Parathyroid adenoma (tissue), 2 donors: ENCODE data around the gene RMND5A.

Experiments used
- H2AFZ ChIP-seq: fragments of 300-600 bp; sonication (generic); one replicate; pipeline ENCODE4 v1.7.0; 2017; ENCODE audit warnings: antibody characterized with exemption, mild to moderate bottlenecking
- H3K27ac ChIP-seq: fragments of 300-600 bp; sonication (generic); one replicate; pipeline ENCODE4 v1.7.0; 2017
- H3K27me3 ChIP-seq: fragments of 300-600 bp; sonication (generic); one replicate; pipeline ENCODE4 v1.7.0; 2017; ENCODE audit warnings: low read length; ENCODE audit not compliant: control insufficient read depth, insufficient read depth
- H3K36me3 ChIP-seq: fragments of 300-600 bp; sonication (generic); one replicate; pipeline ENCODE4 v1.7.0; 2017; ENCODE audit warnings: low read length; ENCODE audit not compliant: control insufficient read depth, insufficient read depth
- H3K4me1 ChIP-seq: fragments of 300-600 bp; sonication (generic); one replicate; pipeline ENCODE4 v1.7.0; 2017; ENCODE audit warnings: control low read depth
- H3K4me2 ChIP-seq: fragments of 300-600 bp; sonication (generic); one replicate; pipeline ENCODE4 v1.7.0; 2017; ENCODE audit warnings: low read length
- H3K4me3 ChIP-seq: fragments of 300-600 bp; sonication (generic); one replicate; pipeline ENCODE4 v1.7.0; 2017; ENCODE audit warnings: low read depth, low read length
- H3K79me2 ChIP-seq: fragments of 300-600 bp; sonication (generic); one replicate; pipeline ENCODE4 v1.7.0; 2017; ENCODE audit warnings: control low read depth
- H3K9ac ChIP-seq: fragments of 300-600 bp; sonication (generic); one replicate; pipeline ENCODE4 v1.7.0; 2017; ENCODE audit warnings: mild to moderate bottlenecking
- H3K9me3 ChIP-seq: fragments of 300-600 bp; sonication (generic); one replicate; pipeline ENCODE4 v1.7.0; 2017; ENCODE audit warnings: low read length; ENCODE audit not compliant: control insufficient read depth
- TF ChIP-seq, protein P1 (sequence below): fragments of 300-600 bp; sonication (generic); IDR thresholded peaks from one replicate; pipeline ENCODE4 v1.7.0; 2017; ENCODE audit warnings: antibody characterized with exemption, mild to moderate bottlenecking
- donor health status: primary hyperparathyroidism.

Gene RMND5A

DNA sequence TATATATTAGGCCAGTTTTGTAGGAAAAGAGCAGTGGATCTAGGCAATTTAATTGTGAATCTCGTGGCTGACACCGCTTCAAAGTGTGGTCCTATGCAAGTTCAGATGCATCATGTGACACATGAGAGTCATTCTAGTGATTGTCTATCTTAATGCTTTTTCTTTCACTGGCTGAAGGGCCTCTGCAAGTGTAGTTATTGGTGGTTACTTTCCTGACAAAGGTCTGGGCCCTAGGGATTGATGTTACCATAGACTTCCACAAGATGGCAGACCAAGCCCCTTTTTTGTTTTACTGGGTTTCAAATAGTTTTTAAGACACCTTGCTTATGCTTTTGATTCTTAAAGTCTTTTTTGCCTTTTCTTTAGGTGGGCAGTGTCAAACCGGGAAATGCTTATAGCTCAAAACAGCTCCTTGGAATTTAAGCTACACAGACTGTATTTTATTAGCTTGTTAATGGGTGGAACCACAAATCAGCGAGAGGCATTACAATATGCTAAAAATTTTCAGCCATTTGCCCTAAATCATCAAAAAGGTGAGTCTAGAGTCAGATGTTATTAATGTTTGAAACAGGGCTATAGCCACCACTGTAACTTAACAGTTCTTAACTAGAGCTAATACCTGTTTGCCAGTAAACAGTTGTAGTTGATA, 44.7 kb downstream of the RMND5A start:
- Histone ChIP-seq H2AFZ (no peak overlapping the region), H3K4me2 (no peak overlapping the region), H3K4me3 (no peak overlapping the region), H3K36me3 (no peaks in the 10 kb centered on the region), H3K79me2 (peaks cover 8% of the 10 kb centered on the region), H3K9ac (no peak overlapping the region), H3K4me1 (peaks cover 2% of the 10 kb centered on the region), H3K27ac (no peak overlapping the region), H3K9me3 (no peaks in the 10 kb centered on the region), H3K27me3 (no peaks in the 10 kb centered on the region)
- TF ChIP-seq, protein P1, sequence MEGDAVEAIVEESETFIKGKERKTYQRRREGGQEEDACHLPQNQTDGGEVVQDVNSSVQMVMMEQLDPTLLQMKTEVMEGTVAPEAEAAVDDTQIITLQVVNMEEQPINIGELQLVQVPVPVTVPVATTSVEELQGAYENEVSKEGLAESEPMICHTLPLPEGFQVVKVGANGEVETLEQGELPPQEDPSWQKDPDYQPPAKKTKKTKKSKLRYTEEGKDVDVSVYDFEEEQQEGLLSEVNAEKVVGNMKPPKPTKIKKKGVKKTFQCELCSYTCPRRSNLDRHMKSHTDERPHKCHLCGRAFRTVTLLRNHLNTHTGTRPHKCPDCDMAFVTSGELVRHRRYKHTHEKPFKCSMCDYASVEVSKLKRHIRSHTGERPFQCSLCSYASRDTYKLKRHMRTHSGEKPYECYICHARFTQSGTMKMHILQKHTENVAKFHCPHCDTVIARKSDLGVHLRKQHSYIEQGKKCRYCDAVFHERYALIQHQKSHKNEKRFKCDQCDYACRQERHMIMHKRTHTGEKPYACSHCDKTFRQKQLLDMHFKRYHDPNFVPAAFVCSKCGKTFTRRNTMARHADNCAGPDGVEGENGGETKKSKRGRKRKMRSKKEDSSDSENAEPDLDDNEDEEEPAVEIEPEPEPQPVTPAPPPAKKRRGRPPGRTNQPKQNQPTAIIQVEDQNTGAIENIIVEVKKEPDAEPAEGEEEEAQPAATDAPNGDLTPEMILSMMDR, result peak; percentile 69

DNA sequence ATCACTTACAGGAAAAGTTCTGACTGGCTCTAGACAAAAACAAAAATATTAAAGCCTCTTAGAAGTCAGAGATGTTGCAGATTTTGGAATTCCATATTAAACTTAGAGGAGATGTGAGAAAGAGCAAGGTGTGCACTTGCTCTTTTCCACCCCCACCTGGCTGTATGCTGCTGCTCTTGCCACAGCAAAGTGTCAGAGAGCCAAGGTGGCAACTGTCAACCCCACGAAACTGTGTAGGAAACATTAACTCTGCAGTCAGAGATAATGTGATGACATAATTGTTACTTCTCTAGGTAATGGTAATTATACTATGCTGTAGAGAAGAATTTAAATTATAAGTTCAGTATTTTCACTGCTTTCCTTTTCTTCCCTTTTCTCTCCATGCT, 45.2 kb downstream of the RMND5A start:
- H3K27me3 ChIP-seq, result no peaks in the 10 kb centered on the region
- no peak overlapping the region for H3K4me2 ChIP-seq
- H3K9ac ChIP-seq, result no peak overlapping the region
- TF ChIP-seq, protein P1, result no peak
- H3K79me2 ChIP-seq, result peaks cover 8% of the 10 kb centered on the region
- H3K36me3 ChIP-seq, result no peaks in the 10 kb centered on the region
- H3K4me1 ChIP-seq, result peaks cover 2% of the 10 kb centered on the region
- H2AFZ ChIP-seq, result no peak overlapping the region
- no peak overlapping the region for H3K27ac ChIP-seq
- H3K4me3 ChIP-seq, result no peak overlapping the region
- no peaks in the 10 kb centered on the region for H3K9me3 ChIP-seq

DNA sequence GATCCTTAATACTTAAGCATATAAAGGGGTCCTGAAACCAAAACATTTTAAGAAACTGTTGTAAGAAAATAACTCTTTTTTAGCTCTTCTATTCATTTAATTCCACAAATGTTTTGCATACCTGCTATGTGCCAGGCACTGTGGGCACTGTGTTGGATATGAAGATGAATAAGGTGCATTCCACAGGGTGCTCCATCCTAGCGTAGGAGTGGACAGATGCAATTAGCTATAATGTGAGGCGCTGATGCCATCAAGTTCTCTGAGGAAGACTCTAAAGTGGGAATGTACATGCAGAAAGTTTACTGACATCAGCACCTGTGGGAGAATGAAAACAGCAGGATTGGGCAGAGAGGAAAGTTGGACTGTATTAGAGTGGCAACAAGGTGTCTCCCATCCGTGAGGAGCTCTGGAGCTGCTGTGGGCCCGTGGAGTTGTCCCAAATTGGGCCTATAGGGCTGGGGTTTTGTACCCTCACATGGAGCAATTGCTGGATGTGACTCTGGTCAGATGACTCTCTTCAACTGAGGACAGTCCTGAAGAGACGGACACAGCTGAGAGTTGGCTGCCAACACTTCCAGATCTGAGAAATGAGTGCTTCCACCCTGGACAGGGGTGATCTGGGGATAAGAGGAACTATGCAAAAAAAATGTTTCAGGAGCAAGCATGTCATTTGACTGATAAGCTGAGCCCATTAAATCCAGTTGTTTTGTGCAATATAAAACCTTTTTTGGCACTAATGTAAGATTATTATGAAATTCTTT, 48.3 kb downstream of the RMND5A start:
- Histone ChIP-seq H3K27ac (no peak overlapping the region), H3K4me3 (no peak overlapping the region), H3K36me3 (no peaks in the 10 kb centered on the region), H3K9me3 (no peaks in the 10 kb centered on the region), H3K79me2 (peaks cover 4% of the 10 kb centered on the region), H2AFZ (no peak overlapping the region), H3K9ac (no peak overlapping the region), H3K4me2 (no peak overlapping the region), H3K27me3 (no peaks in the 10 kb centered on the region), H3K4me1 (peaks cover 13% of the 10 kb centered on the region)
- TF ChIP-seq, protein P1, result no peak

DNA sequence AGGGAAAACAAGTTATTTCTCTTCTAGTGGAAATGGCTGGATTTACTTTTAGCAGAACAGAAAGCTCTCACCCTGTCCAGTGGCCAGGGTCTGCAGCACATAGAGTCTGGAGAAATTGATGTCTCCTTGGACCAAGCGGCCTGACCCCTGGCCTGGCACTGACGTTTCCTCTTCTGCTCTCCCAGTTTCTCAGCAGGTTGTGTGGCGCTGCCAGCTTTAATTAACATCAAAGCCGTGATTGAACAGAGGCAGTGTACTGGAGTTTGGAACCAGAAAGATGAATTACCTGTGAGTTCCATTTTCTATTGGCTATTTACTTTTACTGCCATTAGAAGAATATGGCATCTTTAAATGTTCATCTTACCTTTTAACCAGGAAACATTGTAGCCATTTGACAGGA, 49.7 kb downstream of the RMND5A start:
- H3K4me3 ChIP-seq, result no peak overlapping the region
- H2AFZ ChIP-seq, result no peak overlapping the region
- H3K4me1 ChIP-seq, result peaks cover 11% of the 10 kb centered on the region
- H3K9ac ChIP-seq, result no peak overlapping the region
- no peaks in the 10 kb centered on the region for H3K27me3 ChIP-seq
- H3K9me3 ChIP-seq, result no peaks in the 10 kb centered on the region
- no peak overlapping the region for H3K27ac ChIP-seq
- no peaks in the 10 kb centered on the region for H3K36me3 ChIP-seq
- TF ChIP-seq, protein P1, result no peak
- H3K4me2 ChIP-seq, result no peak overlapping the region
- H3K79me2 ChIP-seq, result peaks cover 4% of the 10 kb centered on the region
